GM12873 (cell line): Measurements from ENCODE around the gene RGS4.

ENCODE experiments used
- CTCF ChIP-seq: IDR thresholded peaks from 2 replicates; pipeline ENCODE4 v1.5.1; 2012; ENCODE audit warnings: low read depth, mild to moderate bottlenecking, moderate library complexity, low read length, control low read depth; ENCODE audit not compliant: insufficient read depth; ENCODE audit errors: missing control alignments

RGS4 gene

GRCh38 chr1:163039707-163040093, 29.5 kb upstream of the RGS4 start:
- TF ChIP-seq CTCF = no peak

- TF ChIP-seq CTCF = no peak
Observed at GRCh38 chr1:163046071-163046470, 23.1 kb upstream of the RGS4 start.

- TF ChIP-seq CTCF = no peak
Observed at GRCh38 chr1:163047951-163048659, 21.1 kb upstream of the RGS4 start.

- TF ChIP-seq CTCF = no peak
Observed at GRCh38 chr1:163048869-163049268, 20.3 kb upstream of the RGS4 start.

GRCh38 chr1:163049296-163049695, 19.9 kb upstream of the RGS4 start:
- no peak for TF ChIP-seq CTCF

- no peak for TF ChIP-seq CTCF
Observed at GRCh38 chr1:163050496-163050895, 18.7 kb upstream of the RGS4 start.

- TF ChIP-seq CTCF = no peak
Observed at GRCh38 chr1:163054181-163054591, 15.0 kb upstream of the RGS4 start.

- TF ChIP-seq CTCF = no peak
Observed at GRCh38 chr1:163055005-163055404, 14.2 kb upstream of the RGS4 start.
